Activated T-helper 2 cell treated with anti-CD3 and anti-CD28 coated beads, Interferon-gamma antibody, Interleukin-2, Interleukin-4, amounts not matched to agents 10 μg/mL and 5 μg/mL and 100 μg/mL, durations not matched to agents 14 hours and 24 hours and 36 hours (primary cell): ENCODE measurements around the gene PRKCQ. TPM values are rescaled to one million over a fixed set of nuclear protein-coding genes. Genes with fewer than 3 reads are reported as not detected.

ENCODE experiments used
- DNase-seq: peaks from one replicate; pipeline ENCODE4 v3.0.0; 2021; ENCODE audit warnings: low spot score
- H3K27ac Mint-ChIP-seq: one replicate; pipeline ENCODE4 v1.8.0; 2021; ENCODE audit warnings: mixed read lengths
- H3K27me3 Mint-ChIP-seq: one replicate; pipeline ENCODE4 v1.8.0; 2021; ENCODE audit warnings: low read depth, mixed read lengths
- H3K36me3 Mint-ChIP-seq: one replicate; pipeline ENCODE4 v1.8.0; 2021; ENCODE audit warnings: low read depth, mixed read lengths
- H3K4me1 Mint-ChIP-seq: one replicate; pipeline ENCODE4 v1.8.0; 2021; ENCODE audit warnings: low read depth, mixed read lengths
- H3K4me3 Mint-ChIP-seq: one replicate; pipeline ENCODE4 v1.8.0; 2021; ENCODE audit warnings: low read depth, mild to moderate bottlenecking, moderate library complexity, mixed read lengths
- H3K9me3 Mint-ChIP-seq: one replicate; pipeline ENCODE4 v1.8.0; 2021; ENCODE audit warnings: mixed read lengths
- intact Hi-C: fragments of 100-400 bp; cut with micrococcal nuclease; formaldehyde crosslinking; loops from one replicate; pipeline ENCODE4 v1.15.1; 2023
- total RNA-seq: library from RNA; stranded (reverse); gene quantifications from 2 replicates; pipeline ENCODE4 v1.2.3, GENCODE V29; 2022

PRKCQ gene
- total RNA-seq = 40.0 and 40.8 TPM in 2 replicates

GRCh38 chr10:6579904-6580278 lies at the start of gene PRKCQ:
PRKCQ (minus strand) TSS chr10:6580276; CDS start chr10:6515135, 65,141 bp downstream.
- intact Hi-C loops = loop anchor here (1.0 to 10.0 kb wide), 7 partner anchors 37 to 528 kb away; partner anchors contain the start of gene PFKFB3
- H3K27me3 Mint-ChIP-seq = no peaks in the 10 kb centered on the region
- no peak for DNase-seq
- H3K4me3 Mint-ChIP-seq = peak within 1 kb of the TSS; percentile 95
- H3K9me3 Mint-ChIP-seq = no peaks in the 10 kb centered on the region
- peak within 1 kb of the TSS; percentile 95 for H3K27ac Mint-ChIP-seq
- peaks cover 67% of the 10 kb centered on the region for H3K4me1 Mint-ChIP-seq
- peaks cover 67% of the 10 kb centered on the region for H3K36me3 Mint-ChIP-seq

GRCh38 chr10:6625428-6625827 lies 45.4 kb upstream of the PRKCQ start:
- no peak overlapping the region for H3K27ac Mint-ChIP-seq
- intact Hi-C loops = no loop called here
- peaks cover 23% of the 10 kb centered on the region for H3K4me1 Mint-ChIP-seq
- no peak overlapping the region for H3K4me3 Mint-ChIP-seq
- no peaks in the 10 kb centered on the region for H3K27me3 Mint-ChIP-seq
- H3K9me3 Mint-ChIP-seq = no peaks in the 10 kb centered on the region
- DNase-seq = no peak
- peaks cover 13% of the 10 kb centered on the region for H3K36me3 Mint-ChIP-seq

- peaks cover 28% of the 10 kb centered on the region for H3K4me1 Mint-ChIP-seq
- H3K27me3 Mint-ChIP-seq = no peaks in the 10 kb centered on the region
- H3K9me3 Mint-ChIP-seq = no peaks in the 10 kb centered on the region
- H3K36me3 Mint-ChIP-seq = peaks cover 19% of the 10 kb centered on the region
- intact Hi-C loops = no loop called here
- no peak for DNase-seq
- H3K27ac Mint-ChIP-seq = no peak overlapping the region
- no peak overlapping the region for H3K4me3 Mint-ChIP-seq
Measured at GRCh38 chr10:6624392-6624791, 44.3 kb upstream of the PRKCQ start.

GRCh38 chr10:6622921-6623320 lies 42.8 kb upstream of the PRKCQ start:
- DNase-seq = no peak
- Mint-ChIP-seq H3K9me3 (no peaks in the 10 kb centered on the region), H3K4me3 (no peak overlapping the region), H3K27ac (no peak overlapping the region), H3K4me1 (peaks cover 35% of the 10 kb centered on the region), H3K36me3 (peaks cover 25% of the 10 kb centered on the region), H3K27me3 (no peaks in the 10 kb centered on the region)
- intact Hi-C loops = no loop called here

- Mint-ChIP-seq H3K27me3 (no peaks in the 10 kb centered on the region), H3K4me1 (peaks cover 41% of the 10 kb centered on the region), H3K36me3 (peaks cover 32% of the 10 kb centered on the region), H3K9me3 (no peaks in the 10 kb centered on the region), H3K27ac (no peak overlapping the region), H3K4me3 (no peak overlapping the region)
- intact Hi-C loops = no loop called here
- DNase-seq = no peak
Measured at GRCh38 chr10:6621536-6621935, 41.5 kb upstream of the PRKCQ start.

GRCh38 chr10:6619660-6620059 lies 39.6 kb upstream of the PRKCQ start:
- H3K36me3 Mint-ChIP-seq = peaks cover 47% of the 10 kb centered on the region
- H3K4me3 Mint-ChIP-seq = no peak overlapping the region
- no peak overlapping the region for H3K27ac Mint-ChIP-seq
- no peaks in the 10 kb centered on the region for H3K27me3 Mint-ChIP-seq
- peaks cover 8% of the 10 kb centered on the region for H3K9me3 Mint-ChIP-seq
- intact Hi-C loops = loop anchor here (10.0 kb wide), 1 partner anchor 345 kb away; no protein-coding TSS in a partner anchor
- H3K4me1 Mint-ChIP-seq = peaks cover 55% of the 10 kb centered on the region
- no peak for DNase-seq

- peaks cover 61% of the 10 kb centered on the region for H3K4me1 Mint-ChIP-seq
- H3K9me3 Mint-ChIP-seq = peaks cover 19% of the 10 kb centered on the region
- intact Hi-C loops = loop anchor here (10.0 kb wide), 1 partner anchor 344 kb away; no protein-coding TSS in a partner anchor
- H3K27me3 Mint-ChIP-seq = no peaks in the 10 kb centered on the region
- peaks cover 53% of the 10 kb centered on the region for H3K36me3 Mint-ChIP-seq
- DNase-seq = no peak
- H3K27ac Mint-ChIP-seq = peak overlapping the region; percentile 85
- H3K4me3 Mint-ChIP-seq = no peak overlapping the region
Measured at GRCh38 chr10:6618340-6618739, 38.3 kb upstream of the PRKCQ start.

GRCh38 chr10:6617309-6618076 lies 37.4 kb upstream of the PRKCQ start:
- peak overlapping the region; percentile 85 for H3K27ac Mint-ChIP-seq
- DNase-seq = no peak
- H3K36me3 Mint-ChIP-seq = peaks cover 62% of the 10 kb centered on the region
- H3K27me3 Mint-ChIP-seq = no peaks in the 10 kb centered on the region
- intact Hi-C loops = loop anchor here (2.0 to 10.0 kb wide), 2 partner anchors 27 to 343 kb away; no protein-coding TSS in a partner anchor
- no peak overlapping the region for H3K4me3 Mint-ChIP-seq
- H3K4me1 Mint-ChIP-seq = peaks cover 68% of the 10 kb centered on the region
- H3K9me3 Mint-ChIP-seq = peaks cover 26% of the 10 kb centered on the region

- intact Hi-C loops = loop anchor here (2.0 to 10.0 kb wide), 2 partner anchors 29 to 341 kb away; no protein-coding TSS in a partner anchor
- H3K4me3 Mint-ChIP-seq = no peak overlapping the region
- peaks cover 73% of the 10 kb centered on the region for H3K4me1 Mint-ChIP-seq
- H3K9me3 Mint-ChIP-seq = peaks cover 28% of the 10 kb centered on the region
- H3K36me3 Mint-ChIP-seq = peaks cover 58% of the 10 kb centered on the region
- H3K27ac Mint-ChIP-seq = peak overlapping the region; percentile 89
- no peaks in the 10 kb centered on the region for H3K27me3 Mint-ChIP-seq
- DNase-seq = no peak
Measured at GRCh38 chr10:6615971-6616370, 35.9 kb upstream of the PRKCQ start.

GRCh38 chr10:6612371-6612770 lies 32.3 kb upstream of the PRKCQ start:
- intact Hi-C loops = loop anchor here (1.0 to 10.0 kb wide), 4 partner anchors 19 to 338 kb away; no protein-coding TSS in a partner anchor
- no peak for DNase-seq
- H3K4me3 Mint-ChIP-seq = peak overlapping the region; percentile 6
- peak overlapping the region; percentile 44 for H3K27ac Mint-ChIP-seq
- H3K36me3 Mint-ChIP-seq = peaks cover 71% of the 10 kb centered on the region
- H3K27me3 Mint-ChIP-seq = no peaks in the 10 kb centered on the region
- H3K4me1 Mint-ChIP-seq = peaks cover 79% of the 10 kb centered on the region
- peaks cover 42% of the 10 kb centered on the region for H3K9me3 Mint-ChIP-seq

GRCh38 chr10:6610647-6611046 lies 30.6 kb upstream of the PRKCQ start:
- Mint-ChIP-seq H3K4me1 (peaks cover 75% of the 10 kb centered on the region), H3K9me3 (peaks cover 40% of the 10 kb centered on the region), H3K36me3 (peaks cover 75% of the 10 kb centered on the region), H3K27me3 (no peaks in the 10 kb centered on the region), H3K27ac (peak overlapping the region; percentile 62), H3K4me3 (no peak overlapping the region)
- DNase-seq = no peak
- intact Hi-C loops = loop anchor here (10.0 kb wide), 1 partner anchor 336 kb away; no protein-coding TSS in a partner anchor

- H3K4me3 Mint-ChIP-seq = no peak overlapping the region
- intact Hi-C loops = loop anchor here (10.0 kb wide), 1 partner anchor 335 kb away; no protein-coding TSS in a partner anchor
- no peak for DNase-seq
- H3K27me3 Mint-ChIP-seq = no peaks in the 10 kb centered on the region
- H3K27ac Mint-ChIP-seq = no peak overlapping the region
- H3K4me1 Mint-ChIP-seq = peaks cover 70% of the 10 kb centered on the region
- H3K9me3 Mint-ChIP-seq = peaks cover 33% of the 10 kb centered on the region
- peaks cover 73% of the 10 kb centered on the region for H3K36me3 Mint-ChIP-seq
Measured at GRCh38 chr10:6609625-6610024, 29.5 kb upstream of the PRKCQ start.

- H3K4me3 Mint-ChIP-seq = no peak overlapping the region
- H3K27ac Mint-ChIP-seq = no peak overlapping the region
- DNase-seq = no peak
- H3K9me3 Mint-ChIP-seq = peaks cover 18% of the 10 kb centered on the region
- peaks cover 69% of the 10 kb centered on the region for H3K4me1 Mint-ChIP-seq
- H3K27me3 Mint-ChIP-seq = no peaks in the 10 kb centered on the region
- intact Hi-C loops = loop anchor here (1.0 kb wide), 1 partner anchor 14 kb away; no protein-coding TSS in a partner anchor
- peaks cover 61% of the 10 kb centered on the region for H3K36me3 Mint-ChIP-seq
Measured at GRCh38 chr10:6607778-6608177, 27.7 kb upstream of the PRKCQ start.
